ENCODE measurements around the gene THSD4. TPM values are rescaled to one million over a fixed set of nuclear protein-coding genes. Genes with fewer than 3 reads are reported as not detected.

Gene THSD4
- total RNA-seq, 1 experiment from 2014 or later = 36.3 TPM

- ChIA-PET CTCF (interaction anchor here (0.6 to 2.0 kb wide), 3 partner anchors 80 to 339 kb away, joined by 3 to 8 read pairs (median 6); no protein-coding TSS in a partner anchor), POLR2A (no interaction called here)
- intact Hi-C loops (cut with micrococcal nuclease) = loop anchor here (10.0 kb wide), 2 partner anchors 130 to 210 kb away; partner anchors contain the start of genes LRRC49 and THAP10
- Mint-ChIP-seq H3K27ac (ENCODE audit: low read depth, unreplicated experiment) (no peak overlapping the region), H3K9me3 (ENCODE audit: unreplicated experiment) (no peaks in the 10 kb centered on the region), H3K4me3 (ENCODE audit: unreplicated experiment) (no peak overlapping the region), H3K27me3 (ENCODE audit: insufficient read depth, unreplicated experiment) (no peaks in the 10 kb centered on the region), H3K4me1 (ENCODE audit: insufficient read depth, unreplicated experiment) (peaks cover 6% of the 10 kb centered on the region), H3K36me3 (ENCODE audit: insufficient read depth, unreplicated experiment) (no peaks in the 10 kb centered on the region)
- no TSS peak for BruUV-seq (replicated peaks)
- TF ChIP-seq CTCF (IDR thresholded peaks at IDR 0.05; ENCODE audit: unreplicated experiment) = no peak
- DNase-seq (ENCODE audit: unreplicated experiment) = no peak
These were observed 10.6 kb upstream of the THSD4 start for GRCh38 chr15:71104636-71105035.

- intact Hi-C loops (cut with micrococcal nuclease) = loop anchor here (10.0 kb wide), 2 partner anchors 131 to 211 kb away; partner anchors contain the start of genes LRRC49 and THAP10
- ChIA-PET POLR2A (interaction anchor here (0.7 kb wide), 1 partner anchor 26 kb away, joined by 3 read pairs; no protein-coding TSS in a partner anchor), CTCF (interaction anchor here (1.0 to 2.0 kb wide), 3 partner anchors 10 to 338 kb away, joined by 3 to 8 read pairs (median 5); partner anchors contain the start of gene THSD4)
- Mint-ChIP-seq H3K27ac (ENCODE audit: low read depth, unreplicated experiment) (no peak overlapping the region), H3K4me3 (ENCODE audit: unreplicated experiment) (no peak overlapping the region), H3K9me3 (ENCODE audit: unreplicated experiment) (no peaks in the 10 kb centered on the region), H3K4me1 (ENCODE audit: insufficient read depth, unreplicated experiment) (peaks cover 6% of the 10 kb centered on the region), H3K36me3 (ENCODE audit: insufficient read depth, unreplicated experiment) (no peaks in the 10 kb centered on the region), H3K27me3 (ENCODE audit: insufficient read depth, unreplicated experiment) (no peaks in the 10 kb centered on the region)
- no peak for TF ChIP-seq CTCF (IDR thresholded peaks at IDR 0.05; ENCODE audit: unreplicated experiment)
- BruUV-seq (replicated peaks) = no TSS peak
- no peak for DNase-seq (ENCODE audit: unreplicated experiment)
These were observed 9.8 kb upstream of the THSD4 start for GRCh38 chr15:71105444-71105843.

GRCh38 chr15:71106802-71107500, 8.3 kb upstream of the THSD4 start:
- Mint-ChIP-seq H3K27me3 (ENCODE audit: insufficient read depth, unreplicated experiment) (no peaks in the 10 kb centered on the region), H3K9me3 (ENCODE audit: unreplicated experiment) (no peaks in the 10 kb centered on the region), H3K36me3 (ENCODE audit: insufficient read depth, unreplicated experiment) (no peaks in the 10 kb centered on the region), H3K4me3 (ENCODE audit: unreplicated experiment) (no peak overlapping the region), H3K4me1 (ENCODE audit: insufficient read depth, unreplicated experiment) (peaks cover 11% of the 10 kb centered on the region), H3K27ac (ENCODE audit: low read depth, unreplicated experiment) (no peak overlapping the region)
- no TSS peak for BruUV-seq (replicated peaks)
- intact Hi-C loops (cut with micrococcal nuclease) = loop anchor here (10.0 kb wide), 2 partner anchors 132 to 212 kb away; partner anchors contain the start of genes LRRC49 and THAP10
- no peak for TF ChIP-seq CTCF (IDR thresholded peaks at IDR 0.05; ENCODE audit: unreplicated experiment)
- no peak for DNase-seq (ENCODE audit: unreplicated experiment)
- ChIA-PET POLR2A (interaction anchor here (0.7 kb wide), 2 partner anchors 281 to 694 kb away, joined by 3 read pairs; no protein-coding TSS in a partner anchor), CTCF (interaction anchor here (0.6 to 1.5 kb wide), 2 partner anchors 39 to 94 kb away, joined by 3 to 5 read pairs; no protein-coding TSS in a partner anchor)

DNA sequence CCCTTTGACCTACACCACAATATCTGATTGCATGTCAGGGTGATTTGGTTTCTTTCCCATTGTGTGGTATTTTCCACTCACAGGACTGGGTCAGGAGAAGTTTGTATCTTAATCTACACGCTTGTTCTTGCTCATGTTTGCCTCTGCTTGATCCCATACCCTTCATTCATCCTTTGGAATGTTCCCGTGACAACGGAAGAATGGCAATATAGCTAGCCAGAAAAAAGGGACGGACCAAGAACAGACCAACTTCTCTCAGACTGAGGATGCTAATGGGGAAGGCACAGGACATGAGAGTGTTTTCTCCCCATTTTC, 7.8 kb upstream of the THSD4 start:
- TF ChIP-seq CTCF (IDR thresholded peaks at IDR 0.05; ENCODE audit: unreplicated experiment) = no peak
- no peak overlapping the region for H3K27ac Mint-ChIP-seq (ENCODE audit: low read depth, unreplicated experiment)
- BruUV-seq (replicated peaks) = no TSS peak
- no peaks in the 10 kb centered on the region for H3K36me3 Mint-ChIP-seq (ENCODE audit: insufficient read depth, unreplicated experiment)
- H3K4me3 Mint-ChIP-seq (ENCODE audit: unreplicated experiment) = no peak overlapping the region
- ChIA-PET POLR2A (interaction anchor here (0.7 kb wide), 3 partner anchors 14 to 693 kb away, joined by 3 to 4 read pairs (median 3); no protein-coding TSS in a partner anchor), CTCF (interaction anchor here (1.5 to 1.8 kb wide), 2 partner anchors 95 to 333 kb away, joined by 5 to 7 read pairs; no protein-coding TSS in a partner anchor)
- intact Hi-C loops (cut with micrococcal nuclease) = loop anchor here (10.0 kb wide), 2 partner anchors 133 to 213 kb away; partner anchors contain the start of genes LRRC49 and THAP10
- H3K9me3 Mint-ChIP-seq (ENCODE audit: unreplicated experiment) = no peaks in the 10 kb centered on the region
- H3K27me3 Mint-ChIP-seq (ENCODE audit: insufficient read depth, unreplicated experiment) = no peaks in the 10 kb centered on the region
- H3K4me1 Mint-ChIP-seq (ENCODE audit: insufficient read depth, unreplicated experiment) = peaks cover 11% of the 10 kb centered on the region
- no peak for DNase-seq (ENCODE audit: unreplicated experiment)

Data from MCF 10A (cell line).